ENCODE results near the gene MTM1. TPM values are rescaled to one million over a fixed set of nuclear protein-coding genes. Genes with fewer than 3 reads are reported as not detected.

The MTM1 gene
- total RNA-seq, 4 donors from 2014 or later: 13.9 to 21.1 (median 16.2) TPM

- TF ChIP-seq CTCF (IDR thresholded peaks at IDR 0.05; ENCODE audit: low read depth): no peak
Observed at GRCh38 chrX:150623583-150623982, 55.2 kb downstream of the MTM1 start.

- TF ChIP-seq CTCF (IDR thresholded peaks at IDR 0.05; ENCODE audit: low read depth): no peak
Observed at GRCh38 chrX:150625097-150625496, 56.7 kb downstream of the MTM1 start.

GRCh38 chrX:150625875-150626274 lies 57.5 kb downstream of the MTM1 start:
- no peak for TF ChIP-seq CTCF (IDR thresholded peaks at IDR 0.05; ENCODE audit: low read depth)

- no peak for TF ChIP-seq CTCF (IDR thresholded peaks at IDR 0.05; ENCODE audit: low read depth)
Observed at GRCh38 chrX:150627957-150628356, 59.5 kb downstream of the MTM1 start.

- no peak for TF ChIP-seq CTCF (IDR thresholded peaks at IDR 0.05; ENCODE audit: low read depth)
Observed at GRCh38 chrX:150635952-150636351, 67.5 kb downstream of the MTM1 start.

- TF ChIP-seq CTCF (IDR thresholded peaks at IDR 0.05; ENCODE audit: low read depth): no peak
Observed at GRCh38 chrX:150642423-150642822, 74.0 kb downstream of the MTM1 start.

GRCh38 chrX:150643271-150643670 lies 74.8 kb downstream of the MTM1 start:
- TF ChIP-seq CTCF (IDR thresholded peaks at IDR 0.05; ENCODE audit: low read depth): no peak

Measured in subcutaneous adipose tissue (tissue), 4 donors.